ENCODE measurements around the gene WFIKKN2. TPM values are rescaled to one million over a fixed set of nuclear protein-coding genes. Genes with fewer than 3 reads are reported as not detected.
"Not testable (repeated sequence)": the region's sequence is repeated elsewhere in the genome, so short reads cannot be mapped to it uniquely, and the experiment has no call there.

Gene WFIKKN2
- total and polyA plus RNA-seq, 2 experiments from 2014 or later: not detected

GRCh38 chr17:50803676-50804075, 31.7 kb upstream of the WFIKKN2 start (continued):
- TF ChIP-seq ZNF462 (CRISPR knock-in tag; IDR thresholded peaks at IDR 0.05) (no peak), JUNB (IDR thresholded peaks at IDR 0.05; ENCODE audit: unreplicated experiment) (no peak), CTCF (conservative IDR thresholded peaks at IDR 0.05; ENCODE audit: low read depth in 2 of 2) (no peak), ZNF331 (CRISPR knock-in tag; IDR thresholded peaks at IDR 0.05; ENCODE audit: low read depth) (no peak), CREB1 (CRISPR knock-in tag; IDR thresholded peaks at IDR 0.05; ENCODE audit: low read depth) (no peak), STAT1 (IDR thresholded peaks at IDR 0.05; ENCODE audit: unreplicated experiment) (no peak)

- not testable (repeated sequence) for H3K4me1 Mint-ChIP-seq, H3K9me3 Mint-ChIP-seq, H3K27ac Mint-ChIP-seq
Observed at GRCh38 chr17:50804749-50805475, 30.5 kb upstream of the WFIKKN2 start.

More at GRCh38 chr17:50804749-50805475, 30.5 kb upstream of the WFIKKN2 start:
- H3K9me2 ChIP-seq (ENCODE audit: insufficient read depth); H3K4me1 ChIP-seq (ENCODE audit: insufficient read depth); H3K4me2 ChIP-seq; H3K4me3 ChIP-seq; H3K27me3 Mint-ChIP-seq (ENCODE audit: insufficient read depth, low read depth, poor library complexity); H3K79me2 ChIP-seq (replicated peaks; ENCODE audit: insufficient read depth); DNase-seq (ENCODE audit: low spot score); H3K27me3 ChIP-seq (ENCODE audit: insufficient read depth); H2AFZ ChIP-seq; H3K27ac ChIP-seq (ENCODE audit: low read depth); H3K36me3 ChIP-seq (ENCODE audit: insufficient read depth); H3F3A ChIP-seq (replicated peaks; ENCODE audit: low read depth); H4K20me1 ChIP-seq (replicated peaks; ENCODE audit: insufficient read depth); ATAC-seq; H3K4me3 Mint-ChIP-seq; H3K36me3 Mint-ChIP-seq (ENCODE audit: low read depth): not testable (repeated sequence)

Data from GM23338 (cell line).